ENCODE results near the gene GORAB. TPM values are rescaled to one million over a fixed set of nuclear protein-coding genes. Genes with fewer than 3 reads are reported as not detected.
A peak's percentile ranks its signal among the peaks of the same experiment; 100 is the strongest.

GORAB gene
- total and polyA plus RNA-seq, 9 of the 15 experiments (the other 6 are each of a cell fraction or from before 2014, with no cell fraction given): 4.4 to 12.9 (median 8.9) TPM

DNA sequence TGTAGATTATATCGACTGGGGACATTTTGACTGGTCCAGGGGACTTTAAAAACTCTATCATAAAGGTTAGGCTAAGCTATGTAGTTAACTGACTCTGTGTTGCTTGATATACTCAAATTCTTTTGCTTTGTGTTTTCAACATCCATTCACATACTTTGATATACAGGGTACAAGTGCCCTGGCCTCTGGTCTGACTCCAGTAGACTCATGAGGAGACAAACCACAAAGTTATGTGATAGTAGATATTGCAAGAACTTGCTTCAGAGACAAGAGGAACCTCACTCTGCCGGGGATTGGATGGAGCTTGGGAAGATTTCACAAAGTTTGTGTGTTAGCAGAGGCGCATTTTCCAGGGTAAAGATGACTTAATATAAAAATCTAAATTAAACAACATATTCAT, 1.3 kb downstream of the GORAB start (continued):
- TF ChIP-seq SMAD4 (CRISPR knock-in tag; conservative IDR thresholded peaks at IDR 0.05) (0 out of 2 replicates have a peak, but pooled peaks have one; percentile 14), FOXK1 (CRISPR knock-in tag; IDR thresholded peaks at IDR 0.05; ENCODE audit: borderline replicate concordance) (no peak)
- TF ChIP-seq, protein P1, sequence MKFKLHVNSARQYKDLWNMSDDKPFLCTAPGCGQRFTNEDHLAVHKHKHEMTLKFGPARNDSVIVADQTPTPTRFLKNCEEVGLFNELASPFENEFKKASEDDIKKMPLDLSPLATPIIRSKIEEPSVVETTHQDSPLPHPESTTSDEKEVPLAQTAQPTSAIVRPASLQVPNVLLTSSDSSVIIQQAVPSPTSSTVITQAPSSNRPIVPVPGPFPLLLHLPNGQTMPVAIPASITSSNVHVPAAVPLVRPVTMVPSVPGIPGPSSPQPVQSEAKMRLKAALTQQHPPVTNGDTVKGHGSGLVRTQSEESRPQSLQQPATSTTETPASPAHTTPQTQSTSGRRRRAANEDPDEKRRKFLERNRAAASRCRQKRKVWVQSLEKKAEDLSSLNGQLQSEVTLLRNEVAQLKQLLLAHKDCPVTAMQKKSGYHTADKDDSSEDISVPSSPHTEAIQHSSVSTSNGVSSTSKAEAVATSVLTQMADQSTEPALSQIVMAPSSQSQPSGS (CRISPR knock-in tag; IDR thresholded peaks at IDR 0.05): no peak

DNA sequence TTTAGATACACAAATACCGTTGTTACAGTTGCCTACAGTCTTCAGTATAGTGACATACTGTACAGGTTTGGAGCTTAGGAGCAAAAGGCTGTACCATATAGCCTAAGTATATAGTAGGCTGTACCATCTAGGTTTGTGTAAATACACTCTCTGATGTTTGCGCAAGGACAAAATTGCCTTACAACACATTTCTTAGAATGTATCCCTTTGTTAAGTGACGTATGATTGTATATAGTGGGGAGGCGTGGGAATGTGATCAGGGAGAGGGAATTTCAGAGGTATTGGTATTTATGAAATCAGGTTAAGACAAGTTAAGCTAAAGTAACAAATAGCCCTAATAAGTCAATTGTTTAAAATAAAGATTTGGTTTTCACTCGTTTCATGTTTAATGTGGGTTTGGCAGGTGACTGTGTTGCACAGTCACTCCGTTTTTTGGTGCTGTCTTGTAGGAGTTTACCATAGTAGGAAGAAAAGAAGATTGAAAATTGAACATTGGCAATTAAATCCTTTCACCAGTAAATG, 2.7 kb downstream of the GORAB start:
- no peak overlapping the region for H3K27ac ChIP-seq (ENCODE audit: extremely low read depth, low read depth, low read length)
- in situ Hi-C loops (cut with MboI): loop anchor here (25.0 kb wide), 1 partner anchor 1078 kb away; the partner anchor contains the start of gene MYOCOS
- ChIA-PET CTCF (ENCODE audit: low intra/inter-chr PET ratio) (no interaction called here), POLR2A (no interaction called here)
- FAIRE-seq (no peak), DNase-seq (ENCODE audit: extremely low read depth in 1 of 4, low spot score in 3 of 4) (no peak), ATAC-seq (no peak)
- H3K79me2 ChIP-seq (ENCODE audit: control insufficient read depth, insufficient read depth, low read length): peaks cover 26% of the 10 kb centered on the region
- no peak overlapping the region for H3K9ac ChIP-seq (ENCODE audit: insufficient read depth in 1 of 2, low read depth in 2 of 2, low read length in 2 of 2)
- WGBS (ENCODE audit: insufficient coverage, low coverage, missing lambda C conversion rate): 78% methylated on average over 6 of the region's 6 CpGs
- H3K4me3 ChIP-seq: no peak overlapping the region
- peaks cover 17% of the 10 kb centered on the region; the same call in 1 of the 3 replicates for H3K36me3 ChIP-seq (ENCODE audit: control insufficient read depth, insufficient read depth, low read length)
- BruUV-seq (replicated peaks): no TSS peak
- H4K20me1 ChIP-seq (replicated peaks; ENCODE audit: control insufficient read depth, insufficient read depth, low read length): no peaks in the 10 kb centered on the region
- H2AFZ ChIP-seq (ENCODE audit: low read depth, low read length): no peak overlapping the region
- no peaks in the 10 kb centered on the region for H3K9me3 ChIP-seq (replicated peaks; ENCODE audit: control insufficient read depth, insufficient read depth, low read depth, low read length)
- no peaks in the 10 kb centered on the region for H3K9me1 ChIP-seq (ENCODE audit: control insufficient read depth, insufficient read depth, low read length)
- H3K4me1 ChIP-seq (replicated peaks in 1 of 2; ENCODE audit: control insufficient read depth in 2 of 2, insufficient read depth in 2 of 2, low read length in 2 of 2): peaks cover 0 to 9% of the 10 kb centered on the region in 2 experiments; a peak in 2 of 5 replicates
- no peak for TF ChIP-seq TBL1XR1 (IDR thresholded peaks at IDR 0.05; ENCODE audit: low read length in 2 of 2)
- intact Hi-C loops (cut with micrococcal nuclease): loop anchor here (5.0 to 10.0 kb wide), 3 partner anchors 462 to 860 kb away; partner anchors contain the start of genes KIFAP3 and SCYL3
- no peaks in the 10 kb centered on the region for H3K27me3 ChIP-seq (ENCODE audit: control insufficient read depth in 2 of 2, insufficient read depth in 2 of 2, low read length in 2 of 2)
- no peak overlapping the region for H3K4me2 ChIP-seq (ENCODE audit: insufficient read depth, low read length)

Measured in K562 (cell line).